ENCODE data around the gene ST3GAL3.

ST3GAL3 gene

GRCh38 chr1:43893006-43893405, 185.7 kb downstream of the ST3GAL3 start:
- H3K4me1 ChIP-seq (ENCODE audit: insufficient read depth, low read length) = no peaks in the 10 kb centered on the region
- no peak overlapping the region for H3K27ac ChIP-seq (ENCODE audit: low read length)
- no peak for TF ChIP-seq EZH2 (IDR thresholded peaks at IDR 0.05; ENCODE audit: borderline replicate concordance, low read depth, low read length, severe bottlenecking)
- TF ChIP-seq, protein P1, sequence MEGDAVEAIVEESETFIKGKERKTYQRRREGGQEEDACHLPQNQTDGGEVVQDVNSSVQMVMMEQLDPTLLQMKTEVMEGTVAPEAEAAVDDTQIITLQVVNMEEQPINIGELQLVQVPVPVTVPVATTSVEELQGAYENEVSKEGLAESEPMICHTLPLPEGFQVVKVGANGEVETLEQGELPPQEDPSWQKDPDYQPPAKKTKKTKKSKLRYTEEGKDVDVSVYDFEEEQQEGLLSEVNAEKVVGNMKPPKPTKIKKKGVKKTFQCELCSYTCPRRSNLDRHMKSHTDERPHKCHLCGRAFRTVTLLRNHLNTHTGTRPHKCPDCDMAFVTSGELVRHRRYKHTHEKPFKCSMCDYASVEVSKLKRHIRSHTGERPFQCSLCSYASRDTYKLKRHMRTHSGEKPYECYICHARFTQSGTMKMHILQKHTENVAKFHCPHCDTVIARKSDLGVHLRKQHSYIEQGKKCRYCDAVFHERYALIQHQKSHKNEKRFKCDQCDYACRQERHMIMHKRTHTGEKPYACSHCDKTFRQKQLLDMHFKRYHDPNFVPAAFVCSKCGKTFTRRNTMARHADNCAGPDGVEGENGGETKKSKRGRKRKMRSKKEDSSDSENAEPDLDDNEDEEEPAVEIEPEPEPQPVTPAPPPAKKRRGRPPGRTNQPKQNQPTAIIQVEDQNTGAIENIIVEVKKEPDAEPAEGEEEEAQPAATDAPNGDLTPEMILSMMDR (IDR thresholded peaks at IDR 0.05; ENCODE audit: borderline replicate concordance, extremely low read depth, low read length, poor library complexity, severe bottlenecking) = no peak
- no peak overlapping the region for H3K4me3 ChIP-seq (ENCODE audit: low read depth in 1 of 2, low read length in 2 of 2)
- H3K36me3 ChIP-seq (ENCODE audit: insufficient read depth, low read length) = peaks cover 23% of the 10 kb centered on the region
- no peaks in the 10 kb centered on the region for H3K79me2 ChIP-seq (ENCODE audit: insufficient read depth, low read length)
- no peak overlapping the region for H3K9ac ChIP-seq (ENCODE audit: low read depth, low read length)
- no peaks in the 10 kb centered on the region for H3K27me3 ChIP-seq (ENCODE audit: insufficient read depth, low read length, poor library complexity)
- H2AFZ ChIP-seq (ENCODE audit: low read depth, low read length) = no peak overlapping the region
- no peaks in the 10 kb centered on the region for H4K20me1 ChIP-seq (ENCODE audit: insufficient read depth, low read length)
- DNase-seq (no peak), ATAC-seq (ENCODE audit: insufficient read depth, low read depth) (no peak)
- H3K4me2 ChIP-seq (ENCODE audit: insufficient read depth, low read length) = no peak overlapping the region
- H3K9me3 ChIP-seq (ENCODE audit: insufficient read depth, low read length, severe bottlenecking) = no peaks in the 10 kb centered on the region

DNA sequence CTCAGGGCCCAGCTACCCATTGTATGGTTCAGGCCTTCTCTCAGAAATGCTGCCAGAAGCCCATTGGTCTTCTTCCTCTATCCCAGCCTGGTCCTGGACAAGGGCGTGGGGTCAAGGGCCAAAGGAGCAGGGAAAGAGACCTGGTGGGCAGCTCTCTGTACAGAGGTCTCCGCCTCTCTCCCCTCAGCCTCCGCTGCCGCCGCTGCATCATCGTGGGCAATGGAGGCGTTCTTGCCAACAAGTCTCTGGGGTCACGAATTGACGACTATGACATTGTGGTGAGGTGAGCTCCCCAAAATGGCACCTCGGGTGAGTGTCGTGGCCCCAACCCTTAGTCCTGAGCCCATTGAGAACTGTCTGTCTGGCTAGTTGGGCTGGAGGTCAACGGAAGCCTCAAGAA, 191.6 kb downstream of the ST3GAL3 start:
- Histone ChIP-seq H3K27me3 (ENCODE audit: insufficient read depth, low read length, poor library complexity) (no peaks in the 10 kb centered on the region), H3K4me2 (ENCODE audit: insufficient read depth, low read length) (no peak overlapping the region), H4K20me1 (ENCODE audit: insufficient read depth, low read length) (0 out of 2 replicates have a peak, but pooled peaks cover 3% of the 10 kb centered on the region), H3K9me3 (ENCODE audit: insufficient read depth, low read length, severe bottlenecking) (no peaks in the 10 kb centered on the region), H3K36me3 (ENCODE audit: insufficient read depth, low read length) (peaks cover 40% of the 10 kb centered on the region), H2AFZ (ENCODE audit: low read depth, low read length) (no peak overlapping the region), H3K4me1 (ENCODE audit: insufficient read depth, low read length) (no peaks in the 10 kb centered on the region), H3K9ac (ENCODE audit: low read depth, low read length) (no peak overlapping the region), H3K27ac (ENCODE audit: low read length) (no peak overlapping the region), H3K79me2 (ENCODE audit: insufficient read depth, low read length) (no peaks in the 10 kb centered on the region), H3K4me3 (ENCODE audit: low read depth in 1 of 2, low read length in 2 of 2) (no peak overlapping the region)
- no peak for ATAC-seq (ENCODE audit: insufficient read depth, low read depth)
- DNase-seq = no peak
- TF ChIP-seq EZH2 (IDR thresholded peaks at IDR 0.05; ENCODE audit: borderline replicate concordance, low read depth, low read length, severe bottlenecking) = no peak
- TF ChIP-seq, protein P1 (IDR thresholded peaks at IDR 0.05; ENCODE audit: borderline replicate concordance, extremely low read depth, low read length, poor library complexity, severe bottlenecking) = no peak

DNA sequence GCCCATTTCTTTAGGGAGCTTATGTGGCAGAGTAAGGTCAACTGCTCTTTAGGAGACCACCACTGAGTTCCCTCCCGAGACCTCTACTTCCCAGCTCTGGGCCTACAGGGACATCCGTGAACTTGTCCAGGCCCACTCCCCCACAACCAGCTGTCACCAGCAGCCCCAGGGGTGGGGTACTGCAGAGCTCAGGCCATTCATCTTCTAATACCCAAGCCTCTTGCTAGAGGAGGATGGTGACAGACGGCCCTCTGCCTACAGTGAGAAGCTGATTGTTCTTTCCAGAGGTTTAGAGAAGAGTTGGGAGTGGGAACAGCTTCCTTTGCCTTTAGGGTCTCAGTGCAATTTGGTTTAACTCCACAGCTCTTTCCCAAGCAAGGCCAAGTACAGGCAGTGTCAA, 193.1 kb downstream of the ST3GAL3 start:
- ATAC-seq (ENCODE audit: insufficient read depth, low read depth) = no peak
- Histone ChIP-seq H3K4me2 (ENCODE audit: insufficient read depth, low read length) (no peak overlapping the region), H3K9ac (ENCODE audit: low read depth, low read length) (no peak overlapping the region), H3K27ac (ENCODE audit: low read length) (no peak overlapping the region), H3K27me3 (ENCODE audit: insufficient read depth, low read length, poor library complexity) (no peaks in the 10 kb centered on the region), H3K79me2 (ENCODE audit: insufficient read depth, low read length) (no peaks in the 10 kb centered on the region), H3K9me3 (ENCODE audit: insufficient read depth, low read length, severe bottlenecking) (no peaks in the 10 kb centered on the region), H3K36me3 (ENCODE audit: insufficient read depth, low read length) (peaks cover 26% of the 10 kb centered on the region), H4K20me1 (ENCODE audit: insufficient read depth, low read length) (0 out of 2 replicates have a peak, but pooled peaks cover 3% of the 10 kb centered on the region), H2AFZ (ENCODE audit: low read depth, low read length) (no peak overlapping the region), H3K4me1 (ENCODE audit: insufficient read depth, low read length) (no peaks in the 10 kb centered on the region), H3K4me3 (ENCODE audit: low read depth in 1 of 2, low read length in 2 of 2) (no peak overlapping the region)
- no peak for DNase-seq
- TF ChIP-seq EZH2 (IDR thresholded peaks at IDR 0.05; ENCODE audit: borderline replicate concordance, low read depth, low read length, severe bottlenecking) = no peak
- TF ChIP-seq, protein P1 (IDR thresholded peaks at IDR 0.05; ENCODE audit: borderline replicate concordance, extremely low read depth, low read length, poor library complexity, severe bottlenecking) = no peak

Measured in DND-41 (cell line).